GM21390 (cell line): ENCODE results near the gene ADSS2.
"Not testable (repeated sequence)": the region's sequence is repeated elsewhere in the genome, so short reads cannot be mapped to it uniquely, and the experiment has no call there.

ENCODE experiments used
- ATAC-seq: cut with Tn5 transposase; IDR thresholded peaks from one replicate; pipeline ENCODE4 v1.9.1; 2021; ENCODE audit not compliant: unreplicated experiment

The ADSS2 gene

DNA sequence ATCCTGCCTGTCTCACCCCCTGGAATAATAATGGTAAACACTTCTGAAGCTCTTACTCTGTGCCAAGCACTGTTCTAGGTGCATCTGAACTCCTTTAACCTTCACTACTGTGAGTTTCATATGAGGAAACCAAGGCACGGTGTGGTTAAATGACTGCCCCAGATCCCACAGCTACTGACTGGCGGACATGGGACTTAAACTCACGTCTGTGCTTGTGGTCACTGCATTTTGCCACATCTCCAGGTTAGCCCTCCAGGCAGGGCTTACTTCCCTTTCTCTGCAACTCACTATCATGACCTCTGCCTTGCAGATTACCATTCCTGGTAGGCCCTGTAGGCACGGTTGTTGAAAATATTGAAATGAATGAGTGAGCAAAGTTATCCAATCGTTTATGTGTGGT lies 83.4 kb downstream of the ADSS2 start:
- ATAC-seq, result no peak

DNA sequence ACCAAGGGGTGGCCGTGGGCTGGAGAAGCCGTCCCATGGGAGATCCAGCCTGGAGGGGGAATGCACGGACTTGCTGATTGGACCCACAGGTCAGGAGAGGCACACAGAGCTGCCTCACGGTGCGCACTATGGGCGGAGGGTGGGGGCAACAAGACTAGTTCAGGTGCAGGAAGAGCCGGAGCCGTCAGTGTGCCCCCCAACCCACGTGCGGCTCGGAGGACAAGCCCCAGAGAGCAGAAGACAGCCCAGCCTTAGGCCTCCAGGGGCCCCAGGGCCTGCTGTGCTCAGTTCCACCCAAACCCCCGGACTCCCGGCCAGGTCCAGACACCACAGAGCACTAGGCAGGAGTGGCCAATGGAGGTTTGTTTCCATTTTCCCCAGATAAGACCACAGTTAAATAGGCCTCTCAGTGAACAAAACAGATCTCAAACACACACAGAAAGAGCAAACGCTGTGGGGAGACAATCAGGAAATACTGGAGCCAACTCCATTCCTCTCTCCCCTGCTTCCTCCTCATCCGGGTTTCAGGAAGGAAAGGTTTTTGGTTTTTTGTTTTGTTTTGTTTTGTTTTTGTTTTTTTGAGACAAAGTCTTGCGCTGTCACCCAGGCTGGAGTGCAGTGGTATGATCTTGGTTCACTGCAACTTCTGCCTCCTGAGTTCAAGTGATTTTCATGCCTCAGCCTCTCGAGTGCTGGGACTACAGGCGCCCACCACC lies 84.2 kb downstream of the ADSS2 start:
- ATAC-seq, result no peak

DNA sequence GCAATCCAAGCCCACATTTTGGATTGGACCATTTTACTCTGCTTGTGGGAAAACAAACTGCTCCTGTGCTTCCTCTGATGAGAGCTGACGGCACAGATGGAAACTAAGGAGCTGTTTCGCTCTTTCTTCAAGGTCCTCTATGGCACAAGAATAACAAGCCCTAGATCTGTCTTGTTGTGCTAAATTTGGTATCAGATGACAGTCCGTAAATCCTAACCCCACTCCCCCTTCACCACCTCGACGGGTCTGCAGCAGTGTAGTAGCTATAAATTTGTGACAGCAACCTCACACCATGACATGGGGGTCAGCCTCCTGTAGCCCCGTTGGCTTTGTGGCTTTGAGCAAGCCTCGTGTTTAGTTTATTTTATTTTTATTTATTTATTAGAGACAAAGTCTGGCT lies 85.9 kb downstream of the ADSS2 start:
- no peak for ATAC-seq

DNA sequence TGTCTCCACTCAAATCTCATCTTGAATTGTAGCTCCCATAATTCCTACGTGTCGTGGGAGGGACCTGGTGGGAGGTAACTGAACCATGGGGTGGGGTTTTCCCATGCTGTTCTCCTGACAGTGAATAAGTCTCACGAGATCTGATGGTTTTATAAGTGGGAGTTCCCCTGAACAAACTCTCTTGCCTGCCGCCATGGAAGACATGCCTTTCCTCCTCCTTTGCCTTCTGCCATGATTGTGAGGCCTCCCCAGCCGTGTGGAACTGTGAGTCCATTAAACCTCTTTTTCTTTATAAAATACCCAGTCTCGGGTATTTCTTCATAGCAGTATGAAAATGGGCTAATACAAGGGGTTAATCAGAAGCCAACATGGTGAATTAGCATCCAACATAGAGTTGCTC lies 86.4 kb downstream of the ADSS2 start:
- ATAC-seq, result not testable (repeated sequence)

DNA sequence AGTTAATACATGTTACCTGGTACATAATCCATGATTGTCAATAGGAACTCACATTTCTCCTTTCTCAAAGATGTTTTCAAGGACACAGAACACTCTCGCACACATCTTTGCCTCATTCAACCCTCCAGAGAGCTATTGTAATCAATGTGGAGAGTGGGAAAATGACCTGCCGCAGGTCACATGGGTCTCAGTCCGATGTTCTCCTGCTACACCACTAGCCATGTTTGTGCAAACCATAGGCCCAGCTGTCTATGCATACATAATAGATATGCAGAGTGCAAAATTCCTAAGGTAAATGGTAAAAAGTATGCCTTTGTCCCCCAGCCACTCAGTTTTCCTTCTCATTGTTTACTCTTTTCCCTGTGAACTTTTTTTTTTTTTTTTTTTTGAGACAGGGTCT lies 89.2 kb downstream of the ADSS2 start:
- ATAC-seq, result no peak

DNA sequence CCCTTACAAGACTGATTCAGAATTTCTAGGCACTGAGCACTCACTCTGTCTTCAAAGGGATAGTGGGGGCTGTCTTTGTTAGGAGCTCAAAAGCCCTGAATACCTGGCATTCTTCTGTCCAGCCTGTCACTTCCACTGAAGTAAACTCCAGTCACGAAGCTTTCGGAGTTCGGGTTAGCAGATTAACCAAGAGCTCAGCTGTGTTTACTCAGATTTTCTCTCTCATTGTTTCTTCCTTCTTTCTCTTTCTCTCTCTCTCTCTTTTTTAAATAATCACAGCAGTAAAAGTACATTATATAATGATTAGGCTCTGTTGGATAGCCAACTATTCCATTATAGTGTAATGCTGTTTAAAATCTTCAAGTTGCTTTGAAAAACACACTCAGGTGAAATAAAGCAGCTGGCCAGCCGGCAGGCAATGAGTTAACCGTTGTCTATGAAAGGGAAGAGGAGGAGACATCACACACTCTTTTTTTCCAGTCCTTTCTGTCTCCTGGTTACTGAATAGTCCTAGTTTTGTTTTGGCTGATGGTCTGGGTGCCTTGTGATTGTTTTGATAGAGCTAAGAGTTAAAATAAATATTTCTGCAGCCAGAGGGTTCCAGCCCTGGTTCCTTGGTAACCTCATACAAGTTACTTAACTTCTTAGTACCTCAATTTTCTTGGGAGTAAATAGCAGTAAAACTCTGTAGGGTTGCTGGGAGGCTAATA lies 89.8 kb downstream of the ADSS2 start:
- ATAC-seq, result no peak
